NCI-H446 (cell line): Measurements from ENCODE around the gene PCDHB16.
"Not testable (repeated sequence)": the region's sequence is repeated elsewhere in the genome, so short reads cannot be mapped to it uniquely, and the experiment has no call there.

Experiments
- DNase-seq, 2 experiments: peaks; one replicate each; lab custom pipeline; 2025; lab: John Stamatoyannopoulos, UW

The PCDHB16 gene

DNA sequence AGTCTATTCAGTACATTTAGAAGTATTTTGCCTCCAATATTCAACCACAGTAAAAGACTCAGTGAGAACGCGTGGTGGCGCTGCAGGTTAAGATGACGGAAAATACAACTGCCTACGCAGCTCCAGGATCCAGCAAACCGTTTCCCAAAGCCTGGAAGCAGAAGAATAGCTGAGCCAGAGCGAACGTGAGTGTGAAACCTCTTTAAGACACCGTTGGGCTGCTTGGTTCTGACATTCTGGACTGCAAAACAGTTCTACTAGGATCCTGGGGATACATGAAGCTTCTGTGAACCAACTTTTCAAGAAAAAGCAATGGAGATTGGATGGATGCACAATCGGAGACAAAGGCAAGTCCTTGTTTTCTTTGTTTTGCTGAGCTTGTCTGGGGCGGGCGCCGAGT, at the start of gene PCDHB16:
Gene PCDHB16 (plus strand): TSS at position 140 of the 400 bp plus-strand sequence. CDS start 173 bp downstream, at position 313.
- DNase-seq = peak in 1 of 2 experiments; percentile 2

DNA sequence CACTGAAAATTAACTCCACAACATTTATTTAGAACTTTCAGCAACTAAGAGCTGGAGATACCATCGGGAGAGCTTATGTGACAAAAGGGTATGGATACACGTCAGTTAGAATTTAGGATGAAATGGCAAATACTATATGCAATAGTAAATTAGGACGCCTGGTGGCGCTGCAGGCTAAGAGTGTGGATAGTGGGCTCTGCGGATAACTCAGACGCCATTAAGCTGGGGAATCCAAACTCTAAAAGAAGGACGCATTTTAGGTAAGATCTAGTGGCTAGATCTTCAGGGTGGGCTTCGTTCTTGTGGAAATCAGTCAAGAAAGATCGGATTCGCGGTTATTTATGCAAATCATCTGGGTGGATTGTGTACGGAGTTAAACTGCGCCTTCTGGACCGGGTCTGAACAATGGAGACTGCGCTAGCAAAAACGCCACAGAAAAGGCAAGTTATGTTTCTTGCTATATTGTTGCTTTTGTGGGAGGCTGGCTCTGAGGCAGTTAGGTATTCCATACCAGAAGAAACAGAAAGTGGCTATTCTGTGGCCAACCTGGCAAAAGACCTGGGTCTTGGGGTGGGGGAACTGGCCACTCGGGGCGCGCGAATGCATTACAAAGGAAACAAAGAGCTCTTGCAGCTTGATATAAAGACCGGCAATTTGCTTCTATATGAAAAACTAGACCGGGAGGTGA, 47.0 kb upstream of the PCDHB16 start, which contains the start of gene PCDHB5:
Gene PCDHB5 (plus strand): TSS at position 177 of the 688 bp plus-strand sequence. CDS start 229 bp downstream, at position 406.
- DNase-seq = peak; percentile 44 to 80

DNA sequence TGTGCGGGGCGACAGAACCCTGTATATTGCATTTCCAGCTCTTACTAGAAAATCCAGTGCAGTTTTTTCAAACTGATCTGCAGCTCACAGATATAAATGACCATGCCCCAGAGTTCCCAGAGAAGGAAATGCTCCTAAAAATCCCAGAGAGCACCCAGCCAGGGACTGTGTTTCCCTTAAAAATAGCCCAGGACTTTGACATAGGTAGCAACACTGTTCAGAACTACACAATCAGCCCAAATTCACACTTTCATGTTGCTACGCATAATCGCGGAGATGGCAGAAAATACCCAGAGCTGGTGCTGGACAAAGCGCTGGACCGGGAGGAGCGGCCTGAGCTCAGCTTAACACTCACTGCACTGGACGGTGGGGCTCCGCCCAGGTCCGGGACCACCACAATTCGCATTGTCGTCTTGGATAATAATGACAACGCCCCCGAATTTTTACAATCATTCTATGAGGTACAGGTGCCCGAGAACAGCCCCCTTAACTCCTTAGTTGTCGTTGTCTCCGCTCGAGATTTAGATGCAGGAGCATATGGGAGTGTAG, 46.4 kb upstream of the PCDHB16 start:
- no peak for DNase-seq

DNA sequence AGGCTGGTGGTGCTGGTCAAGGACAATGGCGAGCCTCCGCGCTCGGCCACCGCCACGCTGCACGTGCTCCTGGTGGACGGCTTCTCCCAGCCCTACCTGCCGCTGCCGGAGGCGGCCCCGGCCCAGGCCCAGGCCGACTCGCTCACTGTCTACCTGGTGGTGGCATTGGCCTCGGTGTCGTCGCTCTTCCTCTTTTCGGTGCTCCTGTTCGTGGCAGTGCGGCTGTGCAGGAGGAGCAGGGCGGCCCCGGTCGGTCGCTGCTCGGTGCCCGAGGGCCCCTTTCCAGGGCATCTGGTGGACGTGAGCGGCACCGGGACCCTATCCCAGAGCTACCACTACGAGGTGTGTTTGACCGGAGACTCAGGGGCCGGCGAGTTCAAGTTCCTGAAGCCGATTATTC, 44.8 kb upstream of the PCDHB16 start:
- DNase-seq = not testable (repeated sequence)

DNA sequence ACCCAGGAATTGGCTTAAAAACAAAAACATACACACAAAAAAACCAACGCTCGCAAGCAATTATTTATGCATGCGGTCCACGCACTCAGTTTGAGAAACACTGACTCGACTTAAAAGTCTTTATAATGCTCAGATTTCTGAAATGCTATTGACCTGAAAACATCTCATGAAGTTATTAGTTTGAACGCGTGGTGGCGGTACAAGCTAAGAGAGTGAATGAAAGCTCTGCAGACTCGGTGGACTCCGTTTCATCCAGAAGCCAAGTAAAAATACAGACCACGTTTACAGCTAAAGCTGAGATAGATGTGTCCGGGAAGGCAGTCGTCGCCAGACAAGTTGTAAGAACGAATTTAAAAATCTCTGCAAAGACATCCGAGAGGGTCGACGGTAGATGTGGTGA, 32.4 kb upstream of the PCDHB16 start, which contains the start of gene PCDHB6:
Gene PCDHB6 (plus strand): TSS at position 246 of the 400 bp plus-strand sequence. CDS start 201 bp downstream, outside the sequence.
- peak; percentile 2 to 57 for DNase-seq

DNA sequence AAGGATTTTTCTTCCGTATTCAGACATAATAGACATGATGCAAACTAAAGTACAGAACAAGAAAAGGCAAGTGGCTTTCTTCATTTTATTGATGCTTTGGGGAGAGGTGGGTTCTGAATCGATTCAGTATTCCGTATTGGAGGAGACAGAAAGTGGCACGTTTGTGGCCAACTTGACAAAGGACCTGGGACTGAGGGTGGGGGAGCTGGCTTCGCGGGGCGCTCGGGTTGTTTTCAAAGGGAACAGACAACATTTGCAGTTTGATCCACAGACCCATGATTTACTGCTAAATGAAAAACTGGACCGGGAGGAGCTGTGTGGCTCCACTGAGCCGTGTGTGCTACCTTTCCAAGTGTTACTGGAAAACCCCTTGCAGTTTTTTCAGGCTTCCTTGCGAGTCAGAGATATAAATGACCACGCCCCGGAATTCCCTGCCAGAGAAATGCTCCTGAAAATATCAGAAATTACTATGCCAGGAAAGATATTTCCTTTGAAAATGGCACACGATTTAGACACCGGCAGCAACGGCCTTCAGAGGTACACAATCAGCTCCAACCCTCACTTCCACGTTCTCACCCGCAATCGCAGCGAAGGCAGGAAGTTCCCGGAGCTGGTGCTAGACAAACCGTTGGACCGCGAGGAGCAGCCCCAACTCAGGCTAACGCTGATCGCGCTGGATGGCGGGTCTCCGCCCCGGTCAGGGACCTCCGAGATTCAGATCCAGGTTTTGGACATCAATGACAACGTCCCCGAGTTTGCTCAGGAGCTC, 31.8 kb upstream of the PCDHB16 start:
- no peak for DNase-seq

DNA sequence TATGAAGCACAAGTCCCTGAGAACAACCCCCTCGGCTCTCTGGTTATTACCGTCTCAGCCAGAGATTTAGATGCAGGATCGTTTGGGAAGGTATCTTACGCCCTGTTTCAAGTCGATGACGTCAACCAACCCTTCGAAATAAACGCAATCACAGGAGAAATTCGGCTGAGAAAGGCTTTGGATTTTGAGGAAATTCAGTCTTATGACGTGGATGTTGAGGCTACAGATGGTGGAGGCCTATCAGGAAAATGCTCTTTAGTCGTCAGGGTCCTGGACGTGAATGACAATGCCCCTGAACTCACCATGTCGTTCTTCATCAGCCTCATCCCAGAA, 31.2 kb upstream of the PCDHB16 start:
- DNase-seq = no peak

DNA sequence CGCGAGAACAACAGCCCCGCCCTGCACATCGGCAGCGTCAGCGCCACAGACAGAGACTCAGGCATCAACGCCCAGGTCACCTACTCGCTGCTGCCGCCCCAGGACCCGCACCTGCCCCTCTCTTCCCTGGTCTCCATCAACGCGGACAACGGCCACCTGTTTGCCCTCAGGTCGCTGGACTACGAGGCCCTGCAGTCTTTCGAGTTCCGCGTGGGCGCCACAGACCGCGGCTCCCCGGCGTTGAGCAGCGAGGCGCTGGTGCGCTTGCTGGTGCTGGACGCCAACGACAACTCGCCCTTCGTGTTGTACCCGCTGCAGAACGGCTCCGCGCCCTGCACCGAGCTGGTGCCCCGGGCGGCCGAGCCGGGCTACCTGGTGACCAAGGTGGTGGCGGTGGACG, 30.6 kb upstream of the PCDHB16 start:
- not testable (repeated sequence) for DNase-seq

DNA sequence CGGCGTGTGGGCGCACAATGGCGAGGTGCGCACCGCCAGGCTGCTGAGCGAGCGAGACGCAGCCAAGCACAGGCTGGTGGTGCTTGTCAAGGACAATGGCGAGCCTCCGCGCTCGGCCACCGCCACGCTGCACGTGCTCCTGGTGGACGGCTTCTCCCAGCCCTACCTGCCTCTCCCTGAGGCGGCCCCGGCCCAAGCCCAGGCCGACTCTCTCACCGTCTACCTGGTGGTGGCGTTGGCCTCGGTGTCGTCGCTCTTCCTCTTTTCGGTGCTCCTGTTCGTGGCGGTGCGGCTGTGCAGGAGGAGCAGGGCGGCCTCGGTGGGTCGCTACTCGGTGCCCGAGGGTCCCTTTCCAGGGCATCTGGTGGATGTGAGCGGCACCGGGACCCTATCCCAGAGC, 30.1 kb upstream of the PCDHB16 start:
- not testable (repeated sequence) for DNase-seq

DNA sequence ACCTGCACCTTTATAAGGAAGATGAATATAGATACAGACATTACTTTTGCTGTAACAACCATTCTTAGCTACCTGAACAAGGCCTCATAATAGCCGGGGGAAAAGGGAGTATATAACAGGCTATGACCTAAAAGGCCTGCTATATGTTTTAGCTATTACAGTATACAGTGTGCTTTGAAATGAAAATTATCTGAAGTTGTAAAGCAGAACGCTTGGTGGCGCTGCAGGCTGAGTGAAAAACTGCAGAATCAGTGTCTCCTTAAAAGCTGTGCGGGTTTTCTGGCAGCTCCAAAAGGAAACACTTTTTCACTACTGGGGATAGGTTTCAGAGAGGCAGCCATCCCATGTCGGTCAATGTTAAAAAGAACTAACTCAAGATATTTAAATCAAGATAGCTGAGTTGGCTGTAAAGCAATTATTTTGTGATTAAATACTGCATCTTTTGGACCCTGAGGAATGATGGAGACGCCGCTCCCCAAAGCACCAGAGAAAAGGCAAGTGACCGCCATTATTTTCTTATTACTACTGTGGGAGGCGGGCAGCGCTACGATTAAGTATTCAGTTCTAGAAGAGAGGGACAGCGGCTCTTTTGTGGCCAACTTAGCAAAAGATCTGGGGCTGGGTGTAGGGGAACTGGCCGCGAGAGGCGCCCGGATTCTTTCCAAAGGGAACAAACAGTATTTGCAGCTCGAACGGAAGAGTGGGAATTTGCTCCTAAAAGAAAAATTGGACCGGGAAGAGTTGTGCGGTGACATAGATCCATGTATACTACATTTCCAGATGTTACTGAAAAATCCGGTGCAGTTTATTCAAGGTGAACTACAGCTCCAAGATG, 26.4 kb upstream of the PCDHB16 start:
- DNase-seq = peak in 1 of 2 experiments; percentile 44

DNA sequence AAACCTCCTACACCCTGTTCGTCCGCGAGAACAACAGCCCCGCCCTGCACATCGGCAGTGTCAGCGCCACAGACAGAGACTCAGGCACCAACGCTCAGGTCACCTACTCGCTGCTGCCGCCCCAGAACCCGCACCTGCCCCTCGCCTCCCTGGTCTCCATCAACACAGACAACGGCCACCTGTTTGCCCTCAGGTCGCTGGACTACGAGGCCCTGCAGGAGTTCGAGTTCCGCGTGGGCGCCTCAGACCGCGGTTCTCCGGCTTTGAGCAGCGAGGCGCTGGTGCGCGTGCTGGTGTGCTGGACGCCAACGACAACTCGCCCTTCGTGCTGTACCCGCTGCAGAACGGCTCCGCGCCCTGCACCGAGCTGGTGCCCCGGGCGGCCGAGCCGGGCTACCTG, 24.8 kb upstream of the PCDHB16 start:
- DNase-seq = not testable (repeated sequence)

DNA sequence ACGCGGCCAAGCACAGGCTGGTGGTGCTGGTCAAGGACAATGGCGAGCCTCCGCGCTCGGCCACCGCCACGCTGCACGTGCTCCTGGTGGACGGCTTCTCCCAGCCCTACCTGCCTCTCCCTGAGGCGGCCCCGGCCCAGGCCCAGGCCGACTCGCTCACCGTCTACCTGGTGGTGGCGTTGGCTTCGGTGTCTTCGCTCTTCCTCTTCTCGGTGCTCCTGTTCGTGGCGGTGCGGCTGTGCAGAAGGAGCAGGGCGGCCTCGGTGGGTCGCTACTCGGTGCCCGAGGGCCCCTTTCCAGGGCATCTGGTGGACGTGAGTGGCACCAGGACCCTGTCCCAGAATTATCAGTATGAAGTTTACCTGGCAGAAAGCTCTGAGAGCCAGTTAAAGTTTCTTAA, 24.3 kb upstream of the PCDHB16 start:
- DNase-seq = not testable (repeated sequence)

DNA sequence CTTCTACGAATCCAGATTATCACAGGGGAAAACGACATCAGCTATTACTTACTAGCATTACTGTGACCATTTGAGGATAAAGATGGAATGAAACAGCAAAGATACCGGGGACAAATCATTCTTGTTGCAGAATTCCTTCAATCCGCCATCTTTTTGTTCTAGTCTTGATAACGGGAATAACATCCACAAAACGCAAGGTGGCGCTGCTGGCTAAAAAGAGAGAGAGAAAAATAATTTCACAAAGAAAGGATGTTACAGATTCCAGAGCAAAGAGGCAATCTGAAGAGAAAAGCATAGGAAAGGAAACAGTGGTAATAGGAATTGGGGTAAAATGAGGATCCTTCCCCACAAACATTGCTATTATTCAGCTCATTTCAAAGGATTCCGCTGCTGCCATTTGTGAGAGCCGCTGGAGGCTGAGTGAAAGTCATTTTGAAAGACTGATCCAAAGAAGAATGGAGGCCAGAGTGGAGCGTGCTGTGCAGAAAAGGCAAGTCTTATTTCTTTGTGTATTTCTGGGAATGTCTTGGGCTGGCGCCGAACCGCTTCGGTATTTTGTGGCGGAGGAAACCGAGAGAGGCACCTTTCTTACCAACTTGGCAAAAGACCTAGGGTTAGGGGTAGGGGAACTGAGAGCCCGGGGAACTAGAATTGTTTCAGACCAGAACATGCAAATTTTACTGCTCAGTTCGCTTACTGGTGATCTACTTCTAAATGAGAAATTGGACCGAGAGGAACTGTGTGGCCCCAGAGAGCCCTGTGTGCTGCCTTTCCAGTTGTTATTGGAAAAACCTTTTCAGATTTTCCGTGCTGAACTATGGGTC, 9.6 kb upstream of the PCDHB16 start, which contains the start of gene PCDHB7:
Gene PCDHB7 (plus strand): TSS at position 264 of the 824 bp plus-strand sequence. CDS start 192 bp downstream, at position 456.
- peak; percentile 37 to 47 for DNase-seq

DNA sequence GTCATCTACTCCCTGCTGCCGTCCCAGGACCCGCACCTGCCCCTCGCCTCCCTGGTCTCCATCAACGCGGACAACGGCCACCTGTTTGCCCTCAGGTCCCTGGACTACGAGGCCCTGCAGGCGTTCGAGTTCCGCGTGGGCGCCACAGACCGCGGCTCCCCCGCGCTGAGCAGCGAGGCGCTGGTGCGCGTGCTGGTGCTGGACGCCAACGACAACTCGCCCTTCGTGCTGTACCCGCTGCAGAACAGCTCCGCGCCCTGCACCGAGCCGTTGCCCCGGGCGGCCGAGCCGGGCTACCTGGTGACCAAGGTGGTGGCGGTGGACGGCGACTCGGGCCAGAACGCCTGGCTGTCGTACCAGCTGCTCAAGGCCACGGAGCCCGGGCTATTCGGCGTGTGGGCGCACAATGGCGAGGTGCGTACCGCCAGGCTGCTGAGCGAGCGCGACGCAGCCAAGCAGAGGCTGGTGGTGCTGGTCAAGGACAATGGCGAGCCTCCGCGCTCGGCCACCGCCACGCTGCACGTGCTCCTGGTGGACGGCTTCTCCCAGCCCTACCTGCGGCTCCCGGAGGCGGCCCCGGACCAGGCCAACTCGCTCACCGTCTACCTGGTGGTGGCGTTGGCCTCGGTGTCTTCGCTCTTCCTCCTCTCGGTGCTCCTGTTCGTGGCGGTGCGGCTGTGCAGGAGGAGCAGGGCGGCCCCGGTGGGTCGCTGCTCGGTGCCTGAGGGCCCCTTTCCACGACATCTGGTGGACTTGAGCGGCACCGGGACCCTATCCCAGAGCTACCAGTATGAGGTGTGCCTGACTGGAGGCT, 7.7 kb upstream of the PCDHB16 start:
- DNase-seq = not testable (repeated sequence)

DNA sequence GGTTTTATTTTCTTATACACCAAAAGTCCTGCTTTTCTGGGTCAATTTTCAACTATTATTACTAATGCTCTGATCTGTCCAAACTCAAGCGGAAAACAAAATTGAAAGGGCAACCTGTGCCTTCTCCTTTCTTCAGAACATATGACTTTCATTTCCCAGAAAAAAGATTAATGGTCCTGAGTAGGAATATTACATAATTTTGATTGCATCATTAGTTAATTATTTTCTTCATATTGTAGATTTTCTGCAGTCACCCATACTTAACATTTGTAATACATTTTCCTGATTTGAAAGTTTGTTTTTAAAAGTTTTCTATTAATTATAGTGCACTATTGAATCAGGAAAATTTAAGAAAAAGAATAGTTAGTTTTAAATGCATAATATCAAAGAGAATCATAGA, 6.3 kb upstream of the PCDHB16 start:
- no peak for DNase-seq

DNA sequence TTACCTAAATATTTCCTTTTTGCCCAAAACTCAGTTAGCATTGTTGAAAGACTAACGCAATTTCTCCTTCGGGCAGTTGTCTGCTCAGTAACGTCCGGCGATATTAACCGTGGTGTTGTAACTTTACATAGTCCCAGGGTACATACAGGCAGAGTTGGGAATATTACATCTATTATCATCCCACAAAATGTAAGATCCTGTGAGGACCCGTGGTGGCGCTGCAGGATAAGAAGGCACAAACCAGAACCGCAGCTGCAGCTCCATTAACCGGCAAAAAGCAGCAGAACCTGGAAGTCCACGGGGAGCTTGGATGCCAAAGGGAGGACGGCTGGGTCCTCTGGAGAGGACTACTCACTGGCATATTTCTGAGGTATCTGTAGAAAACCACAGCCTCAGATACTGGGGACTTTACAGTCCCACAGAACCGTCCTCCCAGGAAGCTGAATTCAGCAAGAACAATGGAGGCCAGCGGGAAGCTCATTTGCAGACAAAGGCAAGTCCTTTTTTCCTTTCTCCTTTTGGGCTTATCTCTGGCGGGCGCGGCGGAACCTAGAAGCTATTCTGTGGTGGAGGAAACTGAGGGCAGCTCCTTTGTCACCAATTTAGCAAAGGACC, 4.5 kb upstream of the PCDHB16 start, which contains the start of gene PCDHB8:
Gene PCDHB8 (plus strand): TSS at position 214 of the 615 bp plus-strand sequence. CDS start 245 bp downstream, at position 459.
- peak in 1 of 2 experiments; percentile 16 for DNase-seq

DNA sequence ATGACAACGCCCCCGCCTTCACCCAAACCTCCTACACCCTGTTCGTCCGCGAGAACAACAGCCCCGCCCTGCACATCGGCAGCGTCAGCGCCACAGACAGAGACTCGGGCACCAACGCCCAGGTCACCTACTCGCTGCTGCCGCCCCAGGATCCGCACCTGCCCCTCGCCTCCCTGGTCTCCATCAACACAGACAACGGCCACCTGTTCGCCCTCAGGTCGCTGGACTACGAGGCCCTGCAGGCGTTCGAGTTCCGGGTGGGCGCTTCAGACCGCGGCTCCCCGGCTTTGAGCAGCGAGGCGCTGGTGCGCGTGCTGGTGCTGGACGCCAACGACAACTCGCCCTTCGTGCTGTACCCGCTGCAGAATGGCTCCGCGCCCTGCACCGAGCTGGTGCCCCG, 2.8 kb upstream of the PCDHB16 start:
- DNase-seq = not testable (repeated sequence)

DNA sequence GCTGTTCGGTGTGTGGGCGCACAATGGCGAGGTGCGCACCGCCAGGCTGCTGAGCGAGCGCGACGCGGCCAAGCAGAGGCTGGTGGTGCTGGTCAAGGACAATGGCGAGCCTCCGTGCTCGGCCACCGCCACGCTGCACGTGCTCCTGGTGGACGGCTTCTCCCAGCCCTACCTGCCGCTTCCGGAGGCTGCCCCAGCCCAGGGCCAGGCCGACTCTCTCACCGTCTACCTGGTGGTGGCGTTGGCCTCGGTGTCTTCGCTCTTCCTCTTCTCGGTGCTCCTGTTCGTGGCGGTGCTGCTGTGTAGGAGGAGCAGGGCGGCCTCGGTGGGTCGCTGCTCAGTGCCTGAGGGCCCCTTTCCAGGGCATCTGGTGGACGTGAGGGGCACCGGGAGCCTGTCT, 2.3 kb upstream of the PCDHB16 start:
- not testable (repeated sequence) for DNase-seq

DNA sequence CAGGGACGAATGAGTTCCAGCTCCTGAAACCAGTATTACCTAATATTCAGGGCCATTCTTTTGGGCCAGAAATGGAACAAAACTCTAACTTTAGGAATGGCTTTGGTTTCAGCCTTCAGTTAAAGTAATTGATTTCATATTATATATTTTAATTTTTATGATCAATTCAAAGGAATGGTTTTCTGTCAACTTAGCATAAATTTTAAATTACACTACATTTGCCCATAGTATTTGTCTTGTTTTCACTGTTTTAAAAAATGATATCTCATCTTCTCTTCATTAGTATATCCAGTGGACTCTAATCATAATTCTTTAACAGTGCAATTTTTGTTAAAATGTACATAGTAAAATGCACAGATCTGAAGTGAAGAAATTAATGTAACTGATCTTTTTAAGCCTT, 1.9 kb upstream of the PCDHB16 start:
- DNase-seq = no peak
